K562 (cell line): Measurements from ENCODE around the gene TMIGD3. TPM values are rescaled to one million over a fixed set of nuclear protein-coding genes. Genes with fewer than 3 reads are reported as not detected.
A peak's percentile ranks its signal among the peaks of the same experiment; 100 is the strongest.

Source experiments
- ARID1B ChIP-seq: fragments of 450-650 bp; IDR thresholded peaks from 2 replicates; pipeline ENCODE4 v1.6.1; 2016; ENCODE audit warnings: antibody characterized with exemption, mild to moderate bottlenecking, inconsistent platforms
- CBX3 ChIP-seq, 2 experiments: IDR thresholded peaks; 1 replicate in 1 of 2; 2 replicates in 1 of 2; pipeline ENCODE4 v1.6.1; 2012; ENCODE audit warnings: inconsistent platforms in 2 of 2, low read length in 2 of 2, borderline replicate concordance in 1 of 2, control low read depth in 1 of 2
- CXXC5 ChIP-seq: fragments of 250-450 bp; sonication (Bioruptor Pico); IDR thresholded peaks from 2 replicates; pipeline ENCODE4 v1.8.0; 2022; ENCODE audit warnings: inconsistent platforms, mild to moderate bottlenecking, moderate library complexity
- GTF2B ChIP-seq: IDR thresholded peaks from 2 replicates; pipeline ENCODE4 v1.6.1; 2011; ENCODE audit not compliant: insufficient read length; ENCODE audit errors: extremely low read depth
- MAZ ChIP-seq, 2 experiments: fragments of 450-650 bp in 1 of 2; sonication (generic) in 1 of 2; formaldehyde crosslinking; IDR thresholded peaks in 1 of 2; conservative IDR thresholded peaks in 1 of 2; 2 replicates each; pipeline versions ENCODE4 v1.4.0 to v1.5.0; 2020; ENCODE audit warnings: mild to moderate bottlenecking in 1 of 2, missing genetic modification reagents in 1 of 2
- MXD1 ChIP-seq: fragments of 250-450 bp; sonication (Bioruptor Pico); IDR thresholded peaks from 2 replicates; pipeline ENCODE4 v1.8.0; 2021; ENCODE audit warnings: borderline replicate concordance, mild to moderate bottlenecking, moderate library complexity; ENCODE audit not compliant: poor library complexity, severe bottlenecking
- PURB ChIP-seq: sonication (generic); formaldehyde crosslinking; IDR thresholded peaks from 2 replicates; pipeline ENCODE4 v1.9.0; 2021; ENCODE audit warnings: low read depth, mild to moderate bottlenecking, missing genetic modification reagents
- RBBP5 ChIP-seq: fragments of 200-600 bp; sonication (generic); IDR thresholded peaks from 2 replicates; pipeline ENCODE4 v1.6.1; 2012; ENCODE audit warnings: borderline replicate concordance, mild to moderate bottlenecking, low read length, control low read depth, inconsistent platforms; ENCODE audit not compliant: insufficient read depth, poor library complexity, severe bottlenecking
- SMAD4 ChIP-seq: fragments of 250-450 bp; sonication (Bioruptor Pico); conservative IDR thresholded peaks from 2 replicates; pipeline ENCODE4 v1.8.0; 2021; ENCODE audit warnings: inconsistent platforms, mild to moderate bottlenecking, moderate library complexity
- SP1 ChIP-seq: sonication (generic); formaldehyde crosslinking; IDR thresholded peaks from 2 replicates; pipeline ENCODE4 v1.8.1; 2022; ENCODE audit warnings: mild to moderate bottlenecking, missing genetic modification reagents
- TAF9B ChIP-seq: fragments of 450-650 bp; IDR thresholded peaks from 2 replicates; pipeline ENCODE4 v1.6.1; 2018; ENCODE audit warnings: mild to moderate bottlenecking; ENCODE audit not compliant: partially characterized antibody
- TCF15 ChIP-seq: fragments of 250-450 bp; sonication (Bioruptor Pico); IDR thresholded peaks from 2 replicates; pipeline ENCODE4 v1.8.0; 2022; ENCODE audit warnings: moderate library complexity, mild to moderate bottlenecking, inconsistent platforms
- TEAD1 ChIP-seq, 2 experiments: fragments of 450-650 bp in 1 of 2; sonication (generic) in 1 of 2; formaldehyde crosslinking; IDR thresholded peaks; 2 replicates each; pipeline versions ENCODE4 v1.4.0 to v1.8.0; 2020 to 2022; ENCODE audit warnings: mild to moderate bottlenecking in 2 of 2, missing genetic modification reagents in 1 of 2
- UBTF ChIP-seq, 2 experiments: IDR thresholded peaks; 2 replicates each; pipeline ENCODE4 v1.6.1; 2012; ENCODE audit warnings: improper control_type of control experiment in 2 of 2, low read depth in 2 of 2, low read length in 2 of 2, borderline replicate concordance in 1 of 2
- YY1 ChIP-seq, 3 experiments: IDR thresholded peaks; 2 replicates each; pipeline ENCODE4 v1.6.1; 2011; ENCODE audit warnings: low read length in 2 of 3, mild to moderate bottlenecking in 2 of 3, moderate library complexity in 2 of 3, borderline replicate concordance in 1 of 3, control low read depth in 1 of 3, low read depth in 1 of 3; ENCODE audit not compliant: insufficient read depth in 3 of 3, insufficient replicate concordance in 2 of 3, control insufficient read depth in 1 of 3, insufficient read length in 1 of 3; ENCODE audit errors: extremely low read depth in 1 of 3
- ZFP30 ChIP-seq: fragments of 250-450 bp; sonication (Bioruptor Pico); IDR thresholded peaks from 2 replicates; pipeline ENCODE4 v1.8.0; 2022; ENCODE audit warnings: moderate library complexity, mild to moderate bottlenecking, inconsistent platforms, borderline replicate concordance
- ZNF398 ChIP-seq: fragments of 250-450 bp; sonication (Bioruptor Pico); IDR thresholded peaks from 2 replicates; pipeline ENCODE4 v1.8.0; 2021; ENCODE audit warnings: moderate library complexity, mild to moderate bottlenecking, inconsistent platforms
- ZNF707 ChIP-seq: fragments of 250-450 bp; sonication (Bioruptor Pico); conservative IDR thresholded peaks from 2 replicates; pipeline ENCODE4 v1.8.0; 2022; ENCODE audit warnings: inconsistent platforms, mild to moderate bottlenecking, moderate library complexity
- polyA plus RNA-seq, 8 experiments: library from polyadenylated mRNA; depleted of rRNA in 4 of 8; stranded (reverse) in 5 of 8; unstranded in 3 of 8; fragments of >200 nt; fragmentation: Nextera tagmentation in 2 of 8; fragmentation: Illumina TruSeq in 1 of 8; extraction: Ambion mirVana in 2 of 8; extraction: Trizol in 1 of 8; gene quantifications; 2 replicates each; pipeline versions ENCODE4 v1.2.1 to v1.2.3, GENCODE V29; 2011 to 2014; ENCODE audit warnings: inconsistent platforms in 1 of 8, missing spikeins in 1 of 8
- total RNA-seq, 7 experiments: library from RNA; depleted of rRNA in 6 of 7; stranded (reverse); fragments of >200 nt in 6 of 7; fragmentation: Illumina TruSeq in 2 of 7; extraction: Trizol in 2 of 7; gene quantifications; 2 replicates each; pipeline versions ENCODE4 v1.2.1 to v1.2.3, GENCODE V29; 2011 to 2021; ENCODE audit warnings: low replicate concordance in 1 of 7

TMIGD3 gene
- total and polyA plus RNA-seq, 9 of the 15 experiments (the other 6 are each of a cell fraction or from before 2014, with no cell fraction given): 0.11 to 0.13 (median 0.11) TPM; not detected in 6

GRCh38 chr1:111463029-111463683 lies 40.3 kb downstream of the TMIGD3 start (continued):
- TF ChIP-seq ZNF398 (CRISPR knock-in tag): no peak
- no peak for TF ChIP-seq CXXC5 (CRISPR knock-in tag)
- TF ChIP-seq CBX3 (IDR thresholded peaks at IDR 0.05; ENCODE audit: borderline replicate concordance in 1 of 2, low read length in 2 of 2): no peak
- no peak for TF ChIP-seq TCF15
- TF ChIP-seq ARID1B: peak; percentile 55
- TF ChIP-seq GTF2B: no peak
- TF ChIP-seq TEAD1 (CRISPR knock-in tag; IDR thresholded peaks at IDR 0.05): peak in 1 of 2 experiments; percentile 52; a peak in 1 of 4 replicates
- TF ChIP-seq YY1 (IDR thresholded peaks at IDR 0.05; ENCODE audit: borderline replicate concordance in 1 of 3, control insufficient read depth in 1 of 3, extremely low read depth in 1 of 3, insufficient read depth in 3 of 3, insufficient read length in 1 of 3, insufficient replicate concordance in 2 of 3, low read depth in 1 of 3, low read length in 2 of 3): peak in 1 of 3 experiments; percentile 62
- TF ChIP-seq UBTF (IDR thresholded peaks at IDR 0.05; ENCODE audit: borderline replicate concordance in 1 of 2, low read depth in 2 of 2, low read length in 2 of 2): no peak
- 0 out of 2 replicates have a peak, but pooled peaks have one; percentile 9 for TF ChIP-seq SMAD4 (CRISPR knock-in tag)
- TF ChIP-seq ZFP30 (CRISPR knock-in tag): no peak
- TF ChIP-seq MXD1: no peak
- no peak for TF ChIP-seq ZNF707
- TF ChIP-seq PURB: no peak
- TF ChIP-seq TAF9B: peak; percentile 20
- TF ChIP-seq SP1 (CRISPR knock-in tag): 0 out of 2 replicates have a peak, but pooled peaks have one; percentile 28
- peak; percentile 23 for TF ChIP-seq RBBP5
- TF ChIP-seq MAZ (CRISPR knock-in tag; conservative IDR thresholded peaks at IDR 0.05 in 1 of 2, IDR thresholded peaks at IDR 0.05 in 1 of 2): peak in 1 of 2 experiments; percentile 42; a peak in 1 of 4 replicates
